ENCODE results near the gene ALDH8A1. TPM values are rescaled to one million over a fixed set of nuclear protein-coding genes. Genes with fewer than 3 reads are reported as not detected.
"Not testable (repeated sequence)": the region's sequence is repeated elsewhere in the genome, so short reads cannot be mapped to it uniquely, and the experiment has no call there.

The ALDH8A1 gene
- total RNA-seq, 1 donor from 2014 or later = 1.1 TPM

- DNase-seq (ENCODE audit: low spot score) = no peak
Observed at GRCh38 chr6:134911547-134911946, 38.4 kb downstream of the ALDH8A1 start.

GRCh38 chr6:134910593-134910935, 39.3 kb downstream of the ALDH8A1 start:
- no peak for DNase-seq (ENCODE audit: low spot score)

GRCh38 chr6:134909701-134910592, 40.0 kb downstream of the ALDH8A1 start:
- no peak for DNase-seq (ENCODE audit: low spot score)

- no peak for DNase-seq (ENCODE audit: low spot score)
Observed at GRCh38 chr6:134908906-134909516, 40.9 kb downstream of the ALDH8A1 start.

DNA sequence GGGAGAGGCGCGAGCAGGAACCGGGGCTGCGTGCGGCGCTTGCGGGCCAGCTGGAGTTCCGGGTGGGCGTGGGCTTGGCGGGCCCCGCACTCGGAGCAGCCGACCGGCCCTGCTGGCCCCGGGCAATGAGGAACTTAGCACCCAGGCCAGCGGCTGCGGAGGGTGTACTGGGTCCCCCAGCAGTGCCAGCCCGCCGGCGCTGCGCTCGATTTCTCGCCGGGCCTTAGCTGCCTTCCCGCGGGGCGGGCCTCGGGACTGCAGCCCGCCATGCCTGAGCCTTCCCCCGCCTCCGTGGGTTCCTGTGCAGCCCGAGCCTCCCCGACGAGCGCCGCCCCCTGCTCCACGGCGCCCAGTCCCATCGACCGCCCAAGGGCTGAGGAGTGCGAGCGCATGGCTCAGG, 45.2 kb downstream of the ALDH8A1 start:
- DNase-seq (ENCODE audit: low spot score) = not testable (repeated sequence)

- DNase-seq (ENCODE audit: low spot score) = no peak
Observed at GRCh38 chr6:134903448-134903847, 46.5 kb downstream of the ALDH8A1 start.

- DNase-seq (ENCODE audit: low spot score) = no peak
Observed at GRCh38 chr6:134902936-134903335, 47.0 kb downstream of the ALDH8A1 start.

DNA sequence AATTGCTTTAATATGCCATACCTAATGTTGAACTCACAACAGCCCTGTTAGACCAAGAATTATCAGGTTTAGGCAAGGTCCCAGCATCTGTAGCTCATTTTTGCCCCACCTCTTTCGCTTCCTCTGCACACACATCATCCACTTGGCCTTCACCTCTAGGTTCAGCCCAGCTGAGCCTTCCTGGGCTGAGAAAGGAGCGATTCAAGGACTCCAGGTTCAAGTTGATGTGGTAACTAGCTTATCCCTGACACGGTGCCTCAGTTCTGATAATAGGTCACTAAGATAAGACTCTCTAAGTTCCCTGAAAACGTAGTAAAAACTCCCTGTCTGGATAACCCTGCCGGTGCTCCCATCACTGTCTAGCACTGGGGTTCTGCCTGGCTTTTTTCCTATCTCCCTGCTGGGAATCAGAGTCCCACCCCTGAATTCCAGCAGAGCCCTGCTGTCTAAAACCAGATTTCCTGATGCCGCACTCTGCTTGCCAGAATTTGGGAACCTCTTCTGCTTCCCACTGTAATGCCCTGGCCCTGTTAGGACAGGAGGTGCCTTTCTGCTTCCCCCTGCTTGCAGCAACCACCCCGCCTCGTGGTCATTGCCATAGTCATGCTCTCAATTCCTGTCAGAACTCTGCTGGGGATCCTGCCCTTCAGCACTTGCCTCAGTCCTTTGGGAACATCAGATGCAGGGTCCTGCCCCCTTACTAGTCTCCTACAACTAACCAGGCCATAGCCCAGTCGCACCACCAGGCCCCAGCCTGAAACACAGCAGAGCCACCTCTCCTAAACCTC, 47.6 kb downstream of the ALDH8A1 start:
- DNase-seq (ENCODE audit: low spot score) = no peak

- DNase-seq (ENCODE audit: low spot score) = no peak
Observed at GRCh38 chr6:134898575-134898974, 51.3 kb downstream of the ALDH8A1 start.

GRCh38 chr6:134898166-134898565, 51.7 kb downstream of the ALDH8A1 start:
- not testable (repeated sequence) for DNase-seq (ENCODE audit: low spot score)

DNA sequence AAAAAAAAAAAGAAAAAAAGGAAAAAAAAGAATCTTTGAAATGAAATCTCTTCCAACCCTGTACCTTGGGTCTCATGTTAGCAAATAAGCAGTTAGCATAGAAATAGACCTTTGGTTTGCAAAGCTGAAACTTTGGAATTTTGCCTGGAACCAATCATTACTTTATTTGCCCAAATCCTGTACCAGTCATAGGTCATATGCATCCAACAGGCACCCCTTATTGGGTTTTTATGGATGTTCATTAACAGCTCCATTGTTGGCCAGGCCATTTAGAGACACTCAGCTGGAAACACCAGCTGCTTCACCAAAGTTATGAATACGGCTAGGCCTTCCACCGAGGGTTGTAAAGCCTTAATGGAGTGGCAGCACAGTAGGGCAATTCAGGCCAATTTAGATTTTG, 53.0 kb downstream of the ALDH8A1 start:
- DNase-seq (ENCODE audit: low spot score) = no peak

GRCh38 chr6:134894800-134895199, 55.1 kb downstream of the ALDH8A1 start:
- DNase-seq (ENCODE audit: low spot score) = no peak

DNA sequence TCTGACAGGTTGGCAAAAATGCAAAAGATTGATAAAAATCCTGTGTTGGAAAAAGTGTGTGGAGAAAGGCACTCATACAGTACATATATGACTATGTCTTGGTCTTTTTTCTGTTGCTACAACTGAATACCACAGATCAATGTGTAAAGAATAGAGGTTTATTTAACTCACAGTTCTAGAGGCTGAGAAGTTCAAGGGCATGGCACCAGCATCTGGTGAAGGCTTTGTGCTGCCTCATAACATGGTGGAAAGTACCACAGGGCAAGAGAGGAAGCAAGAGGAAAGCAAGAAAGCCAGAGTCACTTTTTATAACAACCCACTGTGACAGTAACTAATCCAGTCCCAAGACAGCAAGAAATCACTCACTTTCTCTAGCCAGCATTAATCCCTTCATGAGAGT, 57.5 kb downstream of the ALDH8A1 start:
- DNase-seq (ENCODE audit: low spot score) = no peak

DNA sequence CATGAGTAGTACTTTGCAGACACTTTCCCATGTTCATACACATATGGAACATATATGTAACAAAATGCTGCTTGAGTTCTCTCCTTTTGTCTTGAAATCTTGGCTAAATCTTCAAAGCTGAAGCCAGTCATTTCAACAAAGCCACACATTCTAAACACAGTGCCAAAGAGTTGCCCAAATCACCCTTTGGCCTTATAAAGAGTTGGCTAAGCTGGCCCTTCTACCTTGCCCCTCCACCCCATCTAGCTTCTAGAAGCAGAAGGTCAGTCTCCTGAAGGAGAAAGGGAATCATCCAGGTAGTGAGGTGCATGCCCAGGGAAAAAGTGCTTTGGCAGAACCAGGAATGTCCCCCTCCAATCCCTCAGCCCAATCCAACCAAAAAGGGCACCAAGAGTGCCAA, 58.3 kb downstream of the ALDH8A1 start:
- DNase-seq (ENCODE audit: low spot score) = no peak

DNA sequence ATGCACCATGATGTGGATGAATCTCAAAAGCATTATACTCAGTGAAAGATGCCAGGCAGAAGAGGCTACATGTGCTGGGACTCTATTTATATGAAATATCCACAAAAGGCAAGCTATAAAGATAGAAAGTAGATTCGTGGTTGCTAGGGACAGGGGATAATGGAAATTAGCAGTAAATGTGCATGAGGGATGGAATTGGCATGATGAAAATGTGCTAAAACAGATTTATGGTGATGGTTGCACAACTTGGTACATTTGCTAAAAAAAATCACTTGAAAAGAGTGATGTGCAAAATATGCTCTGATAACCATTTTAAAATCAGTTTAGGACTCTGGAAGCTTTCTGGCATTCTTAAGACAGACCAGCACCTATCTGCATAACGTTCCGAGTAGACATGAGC, 61.6 kb downstream of the ALDH8A1 start:
- DNase-seq (ENCODE audit: low spot score) = no peak

DNA sequence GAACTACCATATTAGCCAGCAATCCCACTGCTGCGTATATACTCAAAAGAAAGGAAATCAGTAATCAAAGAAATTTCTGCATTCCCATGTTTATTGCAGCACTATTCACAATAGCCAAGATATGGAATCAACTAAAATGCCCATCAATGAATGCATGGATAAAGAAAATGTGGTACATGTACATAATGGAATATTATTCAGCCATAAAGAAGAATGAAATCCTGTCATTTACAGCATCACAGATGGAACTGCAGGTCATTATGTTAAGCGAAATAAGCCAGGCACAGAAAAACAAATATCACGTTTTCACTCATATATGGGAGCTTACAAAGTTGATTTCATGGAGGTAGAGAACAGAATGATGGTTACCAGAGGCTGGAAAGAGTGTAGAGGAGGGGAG, 65.1 kb downstream of the ALDH8A1 start:
- DNase-seq (ENCODE audit: low spot score) = no peak

DNA sequence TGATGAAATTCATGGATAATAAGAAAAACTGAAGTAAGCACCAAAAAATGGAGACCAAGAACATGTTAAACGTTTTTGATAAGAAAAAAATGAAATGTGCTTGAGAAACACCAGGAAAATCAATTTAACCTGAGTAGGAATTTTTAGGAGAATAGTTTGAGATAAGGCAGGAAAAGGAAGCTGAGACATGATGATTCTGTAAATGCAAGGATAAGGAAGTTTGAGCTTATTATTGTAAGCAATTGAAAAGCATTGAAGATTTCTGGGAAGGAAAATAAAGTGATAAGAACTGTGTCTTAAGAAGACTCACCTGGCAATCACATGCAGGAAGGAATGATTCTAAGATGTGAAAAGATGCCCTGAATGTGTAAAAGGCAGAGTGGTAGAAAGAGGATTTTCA, 66.6 kb downstream of the ALDH8A1 start:
- DNase-seq (ENCODE audit: low spot score) = no peak

GRCh38 chr6:134882426-134883038, 67.4 kb downstream of the ALDH8A1 start:
- DNase-seq (ENCODE audit: low spot score) = no peak

DNA sequence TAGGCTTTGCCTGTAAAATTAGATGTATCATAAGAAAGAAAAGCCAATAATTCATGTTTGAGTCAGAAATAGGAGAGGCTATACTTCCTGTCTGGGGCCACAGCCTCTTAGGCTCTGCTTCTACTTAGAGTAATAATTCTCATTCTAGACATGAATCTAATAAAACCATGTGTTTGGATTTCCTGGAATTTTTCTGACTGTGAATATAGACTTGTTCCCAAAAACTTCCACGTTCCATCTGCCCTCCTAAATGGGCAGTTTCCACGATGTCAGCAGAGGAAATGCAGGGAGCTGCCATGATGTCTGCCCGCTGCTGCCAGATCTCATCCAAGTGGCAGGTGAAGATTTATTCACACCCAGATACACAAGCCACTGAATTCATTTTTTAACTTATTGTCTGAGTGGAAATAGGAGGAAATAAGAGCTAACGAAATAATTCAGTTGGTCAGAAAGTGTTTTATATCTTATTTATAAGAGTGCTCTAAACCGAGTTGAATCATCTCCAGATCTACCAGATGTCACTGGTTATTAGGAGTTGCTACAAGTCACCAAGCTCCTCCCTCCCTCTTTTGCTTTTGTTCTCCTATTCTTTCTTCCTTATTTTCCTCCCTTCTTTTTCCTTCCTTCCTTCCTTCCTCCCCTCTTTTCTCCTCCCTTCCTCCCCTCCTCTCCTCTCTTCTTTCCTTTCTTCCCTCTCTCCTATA, 69.3 kb downstream of the ALDH8A1 start:
- DNase-seq (ENCODE audit: low spot score) = no peak

GRCh38 chr6:134878136-134878535, 71.8 kb downstream of the ALDH8A1 start:
- no peak for DNase-seq (ENCODE audit: low spot score)

GRCh38 chr6:134875367-134875766, 74.5 kb downstream of the ALDH8A1 start:
- DNase-seq (ENCODE audit: low spot score) = no peak
